SKM-1 (cell line): ENCODE data around the gene PTPN1.
A peak's percentile ranks its signal among the peaks of the same experiment; 100 is the strongest.
"Not testable (repeated sequence)": the region's sequence is repeated elsewhere in the genome, so short reads cannot be mapped to it uniquely, and the experiment has no call there.

Experiments used
- DNase-seq: peaks from one replicate; lab custom pipeline; 2025; ENCODE audit not compliant: unreplicated experiment; lab: John Stamatoyannopoulos, UW

Gene PTPN1

DNA sequence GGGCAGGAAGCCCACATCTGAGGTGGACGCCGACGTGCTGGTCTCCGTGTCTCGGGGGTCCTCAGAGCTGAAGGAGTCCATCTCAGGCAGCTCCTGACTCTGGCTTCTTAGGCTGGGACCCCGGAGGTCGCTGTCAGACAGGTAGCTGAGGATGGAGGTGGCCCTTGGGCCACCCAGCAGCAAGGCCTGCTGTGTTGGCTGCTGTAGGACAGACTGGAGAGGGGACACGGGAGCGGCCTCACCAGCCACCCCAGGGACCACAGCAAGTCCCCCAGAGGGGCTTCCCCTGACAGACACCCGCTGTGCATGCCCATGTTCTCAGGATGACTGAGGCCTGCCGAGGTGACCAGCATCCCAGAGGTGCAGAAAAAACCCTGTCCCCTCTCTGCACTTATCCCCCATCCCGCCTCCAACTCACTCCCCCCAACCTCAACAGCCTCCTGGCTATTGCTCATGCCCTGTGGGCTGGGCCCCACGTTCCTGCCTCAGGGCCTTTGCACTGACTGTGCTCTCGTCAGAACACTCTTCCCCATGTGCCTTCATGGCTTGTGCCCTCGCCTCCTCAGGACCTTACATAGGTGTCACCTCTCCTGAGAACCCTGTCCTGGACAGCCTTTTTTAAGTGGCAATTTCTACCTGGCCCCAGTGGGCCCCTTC lies 92.4 kb downstream of the PTPN1 start:
- no peak for DNase-seq

DNA sequence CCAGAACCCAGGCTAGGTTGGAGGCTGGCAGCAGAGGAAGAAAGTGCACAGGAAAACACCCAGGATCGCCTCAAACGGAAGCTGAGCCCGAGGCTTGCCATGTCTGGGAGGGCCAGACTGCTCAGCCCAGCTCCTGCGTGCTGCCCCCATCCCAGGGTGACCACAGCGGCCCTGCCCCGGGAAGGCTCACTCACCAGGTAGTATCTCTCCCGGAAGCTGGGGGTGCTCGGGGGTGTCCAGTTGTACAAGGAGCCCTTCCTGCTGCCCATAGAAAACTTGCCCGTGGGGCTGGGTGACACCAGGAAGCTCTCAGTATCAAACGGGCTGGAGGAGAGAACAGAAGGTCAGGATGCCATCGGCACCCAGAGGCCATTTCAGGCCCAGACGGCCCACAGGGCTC lies 94.3 kb downstream of the PTPN1 start:
- no peak for DNase-seq

DNA sequence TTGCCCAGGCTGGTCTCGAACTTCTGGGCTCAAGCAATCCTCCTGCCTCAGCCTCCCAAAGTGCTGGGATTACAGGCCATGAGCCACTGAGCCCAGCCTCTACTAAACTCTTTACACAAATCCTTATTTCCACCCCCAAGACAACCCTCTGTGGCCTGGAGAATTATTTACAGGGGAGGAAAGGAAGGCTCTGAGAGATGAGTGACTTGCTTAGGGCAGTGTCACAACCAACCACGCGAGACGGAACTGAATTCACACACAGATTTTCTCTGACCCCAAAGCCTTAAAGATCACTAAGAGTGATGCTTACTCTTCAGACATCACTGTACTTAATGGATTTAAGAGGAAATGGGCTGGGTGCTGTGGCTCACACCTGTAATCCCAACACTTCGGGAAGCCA lies 95.0 kb downstream of the PTPN1 start:
- DNase-seq = no peak

DNA sequence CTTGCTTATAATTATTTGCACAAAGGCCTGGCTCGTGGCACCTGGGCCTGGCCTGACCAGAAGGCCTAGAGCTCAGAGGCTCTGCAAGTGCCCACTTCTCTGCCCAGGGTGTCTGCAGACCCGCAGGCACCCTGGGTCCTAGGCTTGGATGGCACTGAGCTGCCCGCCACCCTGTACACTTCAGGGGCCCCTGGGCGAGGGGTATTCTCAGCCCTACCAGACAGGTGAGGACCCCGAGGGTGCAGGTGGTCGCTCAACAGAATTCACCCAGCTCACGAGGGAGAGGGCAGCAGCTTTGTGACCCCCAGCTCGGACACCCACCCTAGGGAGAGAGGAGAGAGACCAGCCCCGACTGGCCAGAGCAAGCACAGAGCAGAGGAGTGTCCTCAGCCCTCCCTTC lies 97.3 kb downstream of the PTPN1 start:
- DNase-seq = no peak

DNA sequence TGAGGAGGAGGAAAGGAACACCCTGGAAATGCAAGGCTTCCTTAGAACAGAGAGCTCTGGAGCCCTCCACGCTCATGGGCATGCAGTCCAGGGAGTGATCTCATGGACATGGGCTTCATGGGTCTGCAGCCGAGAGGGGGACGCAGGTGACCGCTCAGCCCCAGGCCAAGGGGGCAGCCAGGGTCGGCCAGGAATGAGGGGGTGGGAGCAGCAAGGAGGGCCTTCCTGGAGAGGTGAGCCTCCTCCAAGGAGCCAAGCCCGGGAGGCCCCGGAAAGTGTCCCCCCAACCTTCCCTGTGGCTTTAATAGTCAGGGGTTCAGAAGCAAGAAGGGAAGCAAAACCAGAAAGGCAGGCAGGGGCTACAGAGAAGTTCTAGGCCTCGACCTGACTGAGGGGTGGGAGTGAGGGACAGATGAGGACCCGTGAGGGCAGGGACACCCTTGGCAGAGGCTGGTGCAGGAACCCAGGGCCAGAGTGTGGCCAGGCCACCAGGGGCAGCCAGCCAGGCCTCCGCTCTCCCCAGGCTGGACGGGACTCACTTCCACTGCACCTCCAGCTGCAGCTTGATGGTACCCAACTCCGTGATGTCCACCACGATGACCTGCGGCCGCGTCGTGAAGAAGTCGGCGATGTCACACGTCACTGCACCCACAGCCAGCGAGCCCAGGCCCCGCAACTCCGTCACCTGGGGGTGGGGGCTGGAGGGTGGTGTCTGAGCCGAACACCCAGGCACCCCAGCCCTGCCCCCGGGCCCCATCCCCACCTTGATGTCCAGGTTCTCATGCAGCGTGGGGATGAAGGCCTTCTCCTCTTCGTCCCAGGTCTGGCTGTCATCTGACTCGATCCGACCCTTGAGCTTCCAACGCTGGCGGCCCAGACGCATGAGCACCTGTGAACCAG lies 97.9 kb downstream of the PTPN1 start:
- no peak for DNase-seq

DNA sequence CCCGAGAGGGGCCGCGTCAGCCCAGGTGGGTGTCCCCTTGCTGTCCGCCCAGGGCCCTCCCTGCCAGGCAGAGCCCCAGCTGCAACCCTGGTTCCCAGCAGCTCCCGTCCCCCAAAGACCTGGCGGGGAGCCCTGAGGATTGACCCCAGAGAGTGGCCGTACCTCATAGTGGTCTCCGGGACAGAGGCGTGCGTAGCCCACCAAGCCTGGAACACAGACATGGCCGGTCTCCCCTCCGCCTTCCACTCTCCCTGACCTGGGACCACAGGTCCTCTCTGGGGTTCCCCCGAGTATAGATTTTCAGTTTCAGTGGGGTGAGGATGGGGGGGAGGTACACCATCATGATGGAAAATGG lies 98.5 kb downstream of the PTPN1 start:
- no peak for DNase-seq

DNA sequence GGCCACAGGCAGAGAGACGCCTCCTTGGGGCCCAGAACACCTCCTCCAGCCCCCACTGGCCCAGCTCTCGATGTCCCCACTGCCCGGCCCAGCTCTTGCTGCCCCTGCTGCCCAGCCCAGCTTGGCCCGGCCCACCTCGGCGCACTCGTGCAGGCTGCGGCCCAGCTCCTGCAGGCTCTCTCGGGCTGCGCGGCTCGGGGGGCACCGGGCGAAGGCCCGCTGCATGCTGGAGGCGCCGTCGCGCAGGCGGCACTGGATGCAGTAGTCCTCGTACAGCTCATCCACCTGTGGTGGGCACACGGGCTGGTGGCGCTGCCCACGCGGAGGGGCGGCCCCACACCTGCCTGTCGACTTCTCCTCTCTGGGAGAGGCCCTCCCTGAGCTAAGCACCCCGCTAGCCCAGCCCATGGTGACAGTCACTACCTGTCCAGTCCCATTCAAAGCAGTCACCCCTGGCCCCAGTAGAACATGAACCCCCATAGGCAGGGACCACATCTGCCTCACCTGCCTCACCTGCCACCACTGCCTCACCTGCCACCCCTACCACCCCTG lies 99.3 kb downstream of the PTPN1 start:
- no peak for DNase-seq

DNA sequence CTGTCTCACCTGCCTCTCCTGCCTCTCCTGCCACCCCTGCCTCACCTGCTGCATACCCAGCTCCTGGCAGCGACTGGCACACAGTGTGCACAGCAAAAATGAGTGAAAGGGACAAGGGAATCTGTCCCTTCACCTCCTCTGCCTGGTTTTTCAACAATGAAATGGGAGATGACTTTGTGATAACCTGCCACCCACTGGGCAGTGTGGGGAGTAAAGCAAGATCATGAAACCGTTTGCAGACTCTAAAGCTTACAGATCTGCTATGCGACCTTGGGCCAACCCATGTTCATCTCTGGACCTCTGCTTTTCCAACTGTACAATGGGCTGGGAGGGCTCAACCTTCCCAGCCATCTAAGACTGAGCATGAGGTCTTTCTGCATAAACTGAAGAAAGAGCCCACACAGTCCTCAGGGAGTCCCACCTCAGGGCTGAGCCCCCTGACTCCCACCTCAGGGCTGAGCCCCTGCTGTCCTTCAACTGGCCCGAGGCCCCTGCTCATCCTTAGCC lies 100.1 kb downstream of the PTPN1 start:
- no peak for DNase-seq

DNA sequence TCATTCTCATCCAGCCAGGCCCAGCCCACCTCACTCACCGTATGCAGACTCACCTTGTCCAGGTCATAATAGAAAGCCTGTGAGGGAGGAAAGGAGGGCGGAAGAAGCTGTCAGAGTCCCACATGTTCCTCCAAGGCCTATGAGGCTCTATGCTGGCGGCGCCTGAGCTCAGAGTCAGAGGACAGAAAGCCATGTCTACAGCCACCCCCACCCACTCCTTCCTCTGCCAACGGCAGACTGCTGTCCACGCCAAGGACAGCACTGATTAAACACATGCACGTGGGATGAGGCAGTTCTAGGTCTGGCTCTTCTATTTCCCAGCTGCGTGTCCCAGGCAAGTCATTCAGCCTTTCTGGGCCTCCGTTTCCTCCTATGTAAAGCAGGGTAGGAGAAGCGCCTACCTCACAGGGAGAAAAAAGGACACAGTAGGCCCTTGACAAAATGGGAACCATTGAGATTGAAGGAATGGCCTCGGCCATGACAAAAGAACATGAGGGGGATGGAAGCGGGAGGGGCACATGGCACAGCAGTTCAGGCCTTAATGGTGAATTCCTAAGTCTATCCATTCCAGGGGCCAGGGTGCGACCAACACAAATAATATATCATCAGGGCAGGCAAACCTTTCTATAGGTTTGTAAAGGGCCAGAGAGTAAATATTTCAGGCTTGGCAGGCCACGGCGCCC lies 101.1 kb downstream of the PTPN1 start:
- no peak for DNase-seq

DNA sequence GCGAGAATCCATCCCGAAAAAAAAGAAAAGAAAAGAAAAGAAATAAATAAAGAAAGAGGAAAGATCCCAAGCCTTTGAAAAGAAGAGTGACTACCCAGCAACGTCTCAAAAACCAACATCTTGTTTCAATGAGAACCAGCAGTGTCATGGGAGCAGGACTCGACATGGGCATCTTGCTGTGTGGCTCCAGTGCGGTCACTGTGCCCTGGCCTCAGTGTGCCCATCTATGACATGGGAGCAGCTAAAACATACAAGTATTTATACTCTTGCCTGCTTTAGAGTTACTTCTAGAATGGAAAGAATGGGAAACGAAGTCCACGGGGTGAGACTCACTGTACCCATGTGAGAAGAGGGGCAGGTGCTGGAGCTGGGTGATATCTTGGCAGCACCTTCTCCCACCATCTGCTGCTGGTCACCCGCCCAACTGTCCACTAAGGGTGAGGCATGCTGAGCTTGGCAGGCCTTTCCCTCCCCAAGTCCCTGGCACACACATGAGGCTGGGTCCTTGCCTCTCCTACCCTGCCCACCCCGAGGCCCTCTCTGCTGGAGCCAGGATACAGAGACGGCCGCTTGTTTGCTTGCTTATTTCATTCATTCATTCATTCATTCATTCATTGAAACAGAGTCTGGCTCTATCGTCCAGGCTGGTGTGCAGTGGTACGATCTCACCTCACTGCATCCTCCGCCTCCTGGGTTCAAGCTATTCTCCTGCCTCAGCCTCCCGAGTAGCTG lies 103.4 kb downstream of the PTPN1 start:
- DNase-seq = no peak

DNA sequence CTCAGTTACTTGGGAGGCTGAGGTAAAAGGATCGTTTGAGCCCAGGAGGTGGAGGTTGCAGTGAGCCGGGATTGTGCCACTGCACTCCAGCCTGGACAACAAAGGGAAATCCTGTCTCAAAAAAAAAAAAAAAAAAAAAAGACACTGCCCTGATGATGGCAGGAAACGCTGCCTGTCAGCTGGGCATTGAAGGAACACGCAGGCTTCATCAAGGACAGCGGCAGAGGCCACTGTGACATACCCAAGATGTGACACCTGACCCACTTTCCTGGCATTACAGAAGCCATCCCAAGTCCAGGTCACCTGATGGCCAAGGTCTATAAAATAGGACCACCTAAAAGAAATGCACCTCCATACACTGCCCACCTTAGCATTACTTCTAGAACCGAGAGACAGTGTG lies 105.2 kb downstream of the PTPN1 start:
- DNase-seq = no peak

DNA sequence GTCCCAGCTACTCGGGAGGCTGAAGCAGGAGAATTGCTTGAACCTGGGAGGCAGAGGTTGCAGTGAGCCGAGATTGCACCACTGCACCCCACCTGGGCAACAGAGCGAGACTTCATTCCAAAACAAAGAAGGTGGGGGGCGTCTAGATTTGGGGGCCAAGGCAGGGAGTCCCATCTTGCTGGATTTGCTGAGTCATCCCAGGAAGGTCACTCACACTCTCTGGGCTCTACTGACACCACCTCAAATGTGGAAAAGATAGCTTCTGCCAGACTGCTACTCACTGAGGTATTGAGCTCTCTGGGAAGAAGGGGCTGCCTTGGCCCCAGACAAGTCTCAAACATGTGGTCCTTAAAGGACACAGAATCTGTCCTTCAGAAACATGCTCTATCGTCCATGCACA lies 106.8 kb downstream of the PTPN1 start:
- DNase-seq = no peak

DNA sequence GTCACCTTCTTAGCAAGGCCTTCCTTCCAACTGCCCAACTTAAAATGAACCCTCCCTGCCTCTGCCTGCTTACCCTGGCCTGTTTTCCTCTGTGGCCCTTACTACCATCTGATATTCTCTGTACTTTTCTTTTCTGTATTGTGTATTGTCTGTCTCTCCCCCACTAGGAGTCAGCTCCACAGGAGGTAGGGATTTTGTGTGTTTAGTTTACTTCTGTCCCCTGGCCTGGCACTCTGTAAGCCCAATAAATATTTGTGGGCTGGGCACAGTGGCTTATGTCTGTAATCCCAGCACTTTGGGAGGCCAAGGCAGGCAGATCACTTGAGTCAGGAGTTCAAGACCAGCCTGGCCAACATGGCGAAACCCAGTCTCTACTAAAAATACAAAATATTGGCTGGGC lies 108.4 kb downstream of the PTPN1 start:
- DNase-seq = no peak

DNA sequence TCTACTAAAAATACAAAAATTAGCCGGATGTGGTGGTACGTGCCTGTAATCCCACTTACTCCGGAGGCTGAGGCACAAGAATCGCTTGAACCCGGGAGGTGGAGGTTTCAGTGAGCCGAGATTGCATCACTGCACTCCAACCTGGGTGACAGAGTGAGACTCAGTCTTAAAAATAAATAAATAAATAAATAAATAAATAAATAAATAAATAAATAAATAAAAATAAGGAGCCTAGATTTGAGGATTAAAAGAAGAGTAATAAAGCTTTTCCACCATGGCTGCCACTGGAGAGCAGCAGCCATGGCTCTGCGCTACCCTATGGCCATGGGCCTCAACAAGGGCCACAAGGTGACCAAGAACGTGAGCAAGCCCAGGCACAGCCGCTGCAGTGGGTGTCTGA lies 110.3 kb downstream of the PTPN1 start:
- DNase-seq = not testable (repeated sequence)

DNA sequence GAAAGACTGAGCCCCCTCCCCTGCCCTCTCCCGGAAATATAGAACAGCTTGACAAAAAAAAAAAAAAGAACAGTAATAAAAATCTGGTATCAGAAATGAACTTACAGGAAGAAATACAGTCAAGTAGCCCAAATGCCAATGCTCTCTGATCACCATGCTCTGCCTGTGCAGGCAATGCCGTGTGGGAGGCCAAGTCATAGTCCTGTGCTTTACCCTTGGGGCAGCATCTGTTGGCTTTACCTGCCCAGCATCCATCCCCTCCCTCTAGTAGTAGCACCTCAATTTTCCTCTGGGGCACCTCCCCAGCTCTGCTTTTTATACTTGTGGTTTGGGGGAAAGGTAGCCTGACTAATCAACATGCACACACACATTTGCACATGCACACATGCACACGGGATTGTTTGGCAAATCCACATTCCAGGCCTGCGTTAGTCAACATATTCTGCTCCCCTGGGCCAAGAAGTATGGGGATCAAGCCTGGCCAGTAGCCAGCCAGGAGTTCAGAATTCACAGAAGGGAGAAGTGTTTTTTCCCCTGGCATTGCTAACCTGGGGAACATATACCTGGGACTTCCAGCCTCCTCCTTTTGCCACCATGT lies 111.0 kb downstream of the PTPN1 start:
- no peak for DNase-seq

DNA sequence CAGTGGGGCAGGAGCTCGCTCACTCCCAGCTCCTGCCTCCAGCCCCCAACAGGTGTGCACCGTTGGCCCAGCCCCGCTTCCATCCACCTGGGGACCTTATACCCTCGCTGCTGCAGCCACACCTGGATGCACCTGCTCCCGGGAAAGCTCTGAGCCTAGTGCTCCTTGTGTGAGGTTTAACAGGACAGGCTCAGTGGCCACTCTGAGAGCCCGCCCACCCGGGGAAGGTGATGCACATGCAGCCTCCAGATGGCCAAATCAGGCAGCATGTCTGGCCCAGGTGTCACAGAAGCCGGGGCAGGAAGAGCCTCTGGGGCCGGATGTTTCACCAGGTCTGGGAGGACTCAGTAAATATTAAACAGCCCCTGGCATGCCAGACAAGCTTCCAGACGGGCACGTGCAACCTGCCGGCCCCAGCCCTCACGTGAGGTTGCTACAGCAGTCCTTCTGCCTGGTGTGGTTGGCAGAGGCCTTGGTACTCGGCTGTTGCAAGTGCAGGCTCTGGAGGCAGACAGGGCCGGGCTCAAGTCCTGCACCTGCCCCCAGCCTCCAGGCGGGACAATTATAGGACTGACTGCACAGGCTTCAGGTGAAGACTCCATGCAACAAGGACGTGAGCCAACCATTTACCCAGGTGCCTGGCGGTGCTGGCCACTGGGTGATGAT lies 114.3 kb downstream of the PTPN1 start:
- no peak for DNase-seq

DNA sequence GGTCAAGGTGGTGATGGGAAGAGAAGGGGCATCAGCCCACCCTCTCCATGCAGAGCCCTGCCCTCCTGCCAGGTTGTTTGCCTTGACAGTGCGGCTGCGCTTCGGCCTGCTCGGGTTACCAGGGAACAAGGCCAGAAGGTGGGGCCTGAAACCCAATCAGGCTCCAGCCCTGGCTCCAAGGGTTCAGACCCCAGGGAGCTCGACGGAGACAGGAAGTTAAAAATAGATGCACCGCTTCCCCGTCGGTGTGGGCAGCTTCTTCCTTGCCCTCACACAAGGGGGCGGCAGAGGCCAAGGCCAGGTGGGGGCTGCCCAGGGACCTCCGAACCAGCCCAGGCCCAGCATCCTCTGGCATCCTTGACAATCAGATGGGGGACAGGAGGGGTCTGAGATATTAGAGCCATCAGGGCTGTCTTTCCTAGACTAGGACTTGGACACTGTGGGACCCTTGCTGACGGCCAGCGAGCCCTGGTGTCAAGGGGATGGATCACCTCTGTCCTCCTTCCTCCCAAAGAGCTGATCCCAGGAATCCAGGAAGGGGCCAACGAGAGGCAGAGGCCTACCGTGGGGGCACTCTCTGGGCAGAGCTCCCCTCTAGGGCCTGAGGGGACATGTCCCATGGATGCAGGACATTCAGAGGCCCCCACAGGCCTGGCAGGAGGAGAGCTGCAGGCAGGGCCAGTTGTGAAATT lies 115.9 kb downstream of the PTPN1 start:
- DNase-seq = peak; percentile 34

DNA sequence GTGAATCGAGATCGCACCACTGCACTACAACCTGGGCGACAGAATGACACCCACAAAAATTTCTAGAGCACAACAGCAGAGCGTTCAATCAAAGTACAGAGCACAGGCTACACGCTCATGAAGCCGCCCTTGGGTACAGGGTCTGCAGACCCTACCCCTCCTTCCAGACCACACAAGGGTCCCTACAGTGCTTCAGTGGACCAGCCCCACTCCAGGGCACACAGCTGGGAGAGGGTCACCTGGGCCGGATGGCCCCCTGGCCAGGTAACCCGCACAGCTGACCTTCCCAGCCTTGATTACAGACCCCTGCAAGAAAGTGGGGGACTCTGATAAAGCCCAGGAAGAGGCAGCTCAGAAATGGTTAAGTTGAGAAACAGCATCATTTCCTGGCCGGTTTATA lies 117.6 kb downstream of the PTPN1 start:
- no peak for DNase-seq

DNA sequence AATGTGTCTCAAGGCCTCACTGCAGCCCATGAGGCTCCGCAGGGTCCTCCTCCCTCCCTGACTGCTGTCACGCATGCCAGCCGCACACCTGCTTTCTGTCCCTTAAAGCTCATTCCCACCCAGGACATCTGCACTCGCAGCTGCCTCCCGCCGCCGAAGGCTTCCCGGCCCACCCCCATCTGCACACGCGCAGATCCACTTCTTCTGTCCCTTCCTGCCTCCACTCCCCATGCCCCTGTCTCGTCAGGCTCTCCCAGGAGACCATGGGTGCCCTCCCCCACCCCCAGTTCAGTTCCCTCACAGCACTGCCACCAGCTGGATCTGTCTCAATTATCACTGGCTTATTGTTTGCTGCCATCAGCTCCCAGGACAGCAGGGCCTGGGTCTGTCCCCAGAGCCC lies 118.1 kb downstream of the PTPN1 start:
- no peak for DNase-seq
